H9 (cell line): ENCODE data around the gene FAM222B. TPM values are rescaled to one million over a fixed set of nuclear protein-coding genes. Genes with fewer than 3 reads are reported as not detected.

Source experiments
- DNase-seq: peaks from one replicate; pipeline ENCODE4 v3.0.0-alpha.2; 2017
- H2AFZ ChIP-seq: one replicate; pipeline ENCODE4 v1.6.1; 2013; ENCODE audit warnings: mild to moderate bottlenecking, low read length, control low read depth, moderate library complexity
- H2AK5ac ChIP-seq: 2 replicates; pipeline ENCODE4 v1.6.1; 2013; ENCODE audit warnings: low read length, control low read depth, mixed read lengths; ENCODE audit not compliant: insufficient read length
- H2BK120ac ChIP-seq: one replicate; pipeline ENCODE4 v1.6.1; 2013; ENCODE audit warnings: low read depth, mild to moderate bottlenecking, low read length, control low read depth, inconsistent platforms; ENCODE audit not compliant: poor library complexity, severe bottlenecking
- H2BK12ac ChIP-seq: 2 replicates; pipeline ENCODE4 v1.6.1; 2013; ENCODE audit warnings: low read length, control low read depth, mixed read lengths, low read depth; ENCODE audit not compliant: insufficient read length
- H2BK15ac ChIP-seq: 2 replicates; pipeline ENCODE4 v1.6.1; 2013; ENCODE audit warnings: low read depth, low read length, control low read depth
- H2BK20ac ChIP-seq: one replicate; pipeline ENCODE4 v1.6.1; 2013; ENCODE audit warnings: low read depth, mild to moderate bottlenecking, low read length, control low read depth, inconsistent platforms; ENCODE audit not compliant: poor library complexity, severe bottlenecking
- H2BK5ac ChIP-seq: 2 replicates; pipeline ENCODE4 v1.6.1; 2013; ENCODE audit warnings: low read length, control low read depth, mixed read lengths; ENCODE audit not compliant: insufficient read length
- H3K14ac ChIP-seq: 2 replicates; pipeline ENCODE4 v1.6.1; 2013; ENCODE audit warnings: low read length, control low read depth; ENCODE audit not compliant: insufficient read depth
- H3K18ac ChIP-seq: 2 replicates; pipeline ENCODE4 v1.6.1; 2013; ENCODE audit warnings: low read depth, mild to moderate bottlenecking, mixed read lengths, low read length, control low read depth; ENCODE audit not compliant: insufficient read length
- H3K23ac ChIP-seq: 2 replicates; pipeline ENCODE4 v1.6.1; 2013; ENCODE audit warnings: low read length, control low read depth, mixed read lengths, low read depth; ENCODE audit not compliant: insufficient read length
- H3K23me2 ChIP-seq: 2 replicates; pipeline ENCODE4 v1.6.1; 2013; ENCODE audit warnings: low read depth, mild to moderate bottlenecking, mixed read lengths, low read length, control low read depth; ENCODE audit not compliant: insufficient read length, poor library complexity, severe bottlenecking
- H3K27ac ChIP-seq: 2 replicates; pipeline ENCODE4 v1.5.1; 2013; ENCODE audit warnings: low read length, control low read depth, mixed read lengths, low read depth; ENCODE audit not compliant: insufficient read length
- H3K27me3 ChIP-seq: 2 replicates; pipeline ENCODE4 v1.6.1; 2013; ENCODE audit warnings: low read length, control low read depth, inconsistent platforms; ENCODE audit not compliant: insufficient read depth
- H3K4ac ChIP-seq: 2 replicates; pipeline ENCODE4 v1.6.1; 2013; ENCODE audit warnings: low read depth, mild to moderate bottlenecking, control low read depth, inconsistent platforms, low read length, moderate library complexity
- H3K4me1 ChIP-seq: 2 replicates; pipeline ENCODE4 v1.6.1; 2013; ENCODE audit warnings: low read length, control low read depth, inconsistent platforms; ENCODE audit not compliant: insufficient read depth
- H3K4me2 ChIP-seq: 2 replicates; pipeline ENCODE4 v1.6.1; 2013; ENCODE audit warnings: low read length, control low read depth, mixed read lengths; ENCODE audit not compliant: insufficient read length, insufficient read depth
- H3K56ac ChIP-seq: 2 replicates; pipeline ENCODE4 v1.6.1; 2013; ENCODE audit warnings: low read depth, mild to moderate bottlenecking, mixed read lengths, low read length, control low read depth; ENCODE audit not compliant: insufficient read length
- H3K79me1 ChIP-seq: 2 replicates; pipeline ENCODE4 v1.6.1; 2013; ENCODE audit warnings: low read depth, mild to moderate bottlenecking, moderate library complexity, low read length, control low read depth, inconsistent platforms; ENCODE audit not compliant: insufficient read depth, poor library complexity, severe bottlenecking
- H3K79me2 ChIP-seq: 2 replicates; pipeline ENCODE4 v1.6.1; 2013; ENCODE audit warnings: low read length, control low read depth, inconsistent platforms; ENCODE audit not compliant: insufficient read depth
- H3K9ac ChIP-seq: 2 replicates; pipeline ENCODE4 v1.6.1; 2013; ENCODE audit warnings: low read length, control low read depth, mixed read lengths; ENCODE audit not compliant: insufficient read length; ENCODE audit errors: extremely low read depth
- H3K9me3 ChIP-seq: one replicate; pipeline ENCODE4 v1.6.1; 2013; ENCODE audit warnings: low read depth, low read length, inconsistent platforms; ENCODE audit not compliant: control insufficient read depth
- H3T11ph ChIP-seq: one replicate; pipeline ENCODE4 v1.6.1; 2013; ENCODE audit warnings: mild to moderate bottlenecking, low read length, control low read depth, inconsistent platforms
- H4K20me1 ChIP-seq: one replicate; pipeline ENCODE4 v1.6.1; 2013; ENCODE audit not compliant: control insufficient read depth, insufficient read length, insufficient read depth
- H4K5ac ChIP-seq: 2 replicates; pipeline ENCODE4 v1.6.1; 2013; ENCODE audit warnings: low read depth, mild to moderate bottlenecking, mixed read lengths, low read length, control low read depth; ENCODE audit not compliant: insufficient read length
- H4K8ac ChIP-seq: replicated peaks from 2 replicates; pipeline ENCODE4 v1.6.1; 2013; ENCODE audit warnings: low read length, control low read depth, mixed read lengths, low read depth; ENCODE audit not compliant: insufficient read length
- H4K91ac ChIP-seq: 2 replicates; pipeline ENCODE4 v1.6.1; 2013; ENCODE audit warnings: low read depth, mild to moderate bottlenecking, moderate library complexity, mixed read lengths, low read length, control low read depth; ENCODE audit not compliant: insufficient read length
- H3K27ac Mint-ChIP-seq, 3 experiments: 2 replicates in 2 of 3; 3 replicates in 1 of 3; pipeline ENCODE4 v1.8.0; 2020 to 2021; ENCODE audit warnings: mixed read lengths in 3 of 3, mild to moderate bottlenecking in 1 of 3, moderate library complexity in 1 of 3
- H3K27me3 Mint-ChIP-seq: 2 replicates; pipeline ENCODE4 v1.8.0; 2021; ENCODE audit warnings: low read depth, mild to moderate bottlenecking, moderate library complexity, mixed read lengths
- H3K36me3 Mint-ChIP-seq, 3 experiments: 2 replicates in 2 of 3; 3 replicates in 1 of 3; pipeline ENCODE4 v1.8.0; 2020 to 2021; ENCODE audit warnings: low read depth in 3 of 3, mixed read lengths in 3 of 3; ENCODE audit not compliant: insufficient read depth in 1 of 3
- H3K4me1 Mint-ChIP-seq, 2 experiments: 2 replicates each; pipeline ENCODE4 v1.8.0; 2020; ENCODE audit warnings: mixed read lengths in 2 of 2
- H3K4me3 Mint-ChIP-seq, 2 experiments: 2 replicates in 1 of 2; 3 replicates in 1 of 2; pipeline ENCODE4 v1.8.0; 2020 to 2021; ENCODE audit warnings: mild to moderate bottlenecking in 2 of 2, mixed read lengths in 2 of 2, moderate library complexity in 1 of 2
- H3K9me3 Mint-ChIP-seq, 2 experiments: 2 replicates in 1 of 2; 3 replicates in 1 of 2; pipeline ENCODE4 v1.8.0; 2020; ENCODE audit warnings: mild to moderate bottlenecking in 2 of 2, mixed read lengths in 2 of 2, moderate library complexity in 1 of 2
- WGBS: extraction: QIAGEN DNeasy Blood & Tissue Kit; methylation state at CpG from one replicate; pipeline ENCODE4 v1.1.7; 2013; ENCODE audit warnings: missing lambda C conversion rate, low lambda C conversion rate, mixed read lengths; ENCODE audit not compliant: insufficient read length; ENCODE audit errors: extremely low coverage; 5-methylcytosine and 5-hydroxymethylcytosine counted together
- total RNA-seq: library from RNA; stranded (reverse); gene quantifications from 2 replicates; pipeline ENCODE4 v1.2.1, GENCODE V29; 2021
- TF ChIP-seq, protein P1 (sequence below): fragments of 200-600 bp; sonication (generic); conservative IDR thresholded peaks from 3 replicates; pipeline ENCODE4 v1.8.0; 2021; ENCODE audit warnings: antibody characterized with exemption, mild to moderate bottlenecking

The FAM222B gene
- total RNA-seq, 1 experiment from 2014 or later, result 76.1 TPM

- Histone ChIP-seq H3T11ph (no peak overlapping the region), H3K79me1 (no peaks in the 10 kb centered on the region), H2AK5ac (no peak overlapping the region), H2BK5ac (no peak overlapping the region), H3K14ac (no peak overlapping the region), H3K9ac (no peak overlapping the region), H3K4me2 (no peak overlapping the region), H2AFZ (no peak overlapping the region), H3K9me3 (no peaks in the 10 kb centered on the region), H3K23ac (no peak overlapping the region), H2BK120ac (no peak overlapping the region), H3K27ac (no peak overlapping the region), H2BK20ac (no peak overlapping the region), H2BK15ac (no peak overlapping the region), H3K4ac (no peak overlapping the region), H2BK12ac (no peak overlapping the region), H3K23me2 (no peaks in the 10 kb centered on the region), H4K8ac (no peak overlapping the region), H4K91ac (no peak overlapping the region), H4K5ac (no peak overlapping the region), H3K18ac (no peak overlapping the region), H4K20me1 (no peaks in the 10 kb centered on the region), H3K27me3 (no peaks in the 10 kb centered on the region), H3K4me1 (no peaks in the 10 kb centered on the region), H3K79me2 (no peaks in the 10 kb centered on the region), H3K56ac (no peak overlapping the region)
- H3K9me3 Mint-ChIP-seq, result peaks cover 4 to 6% of the 10 kb centered on the region in 2 experiments; a peak in 3 of 5 replicates
- H3K4me3 Mint-ChIP-seq, result no peak overlapping the region; a peak in 1 of 5 replicates
- H3K27ac Mint-ChIP-seq, result no peak overlapping the region
- peaks cover 9% of the 10 kb centered on the region for H3K27me3 Mint-ChIP-seq
- TF ChIP-seq, protein P1, sequence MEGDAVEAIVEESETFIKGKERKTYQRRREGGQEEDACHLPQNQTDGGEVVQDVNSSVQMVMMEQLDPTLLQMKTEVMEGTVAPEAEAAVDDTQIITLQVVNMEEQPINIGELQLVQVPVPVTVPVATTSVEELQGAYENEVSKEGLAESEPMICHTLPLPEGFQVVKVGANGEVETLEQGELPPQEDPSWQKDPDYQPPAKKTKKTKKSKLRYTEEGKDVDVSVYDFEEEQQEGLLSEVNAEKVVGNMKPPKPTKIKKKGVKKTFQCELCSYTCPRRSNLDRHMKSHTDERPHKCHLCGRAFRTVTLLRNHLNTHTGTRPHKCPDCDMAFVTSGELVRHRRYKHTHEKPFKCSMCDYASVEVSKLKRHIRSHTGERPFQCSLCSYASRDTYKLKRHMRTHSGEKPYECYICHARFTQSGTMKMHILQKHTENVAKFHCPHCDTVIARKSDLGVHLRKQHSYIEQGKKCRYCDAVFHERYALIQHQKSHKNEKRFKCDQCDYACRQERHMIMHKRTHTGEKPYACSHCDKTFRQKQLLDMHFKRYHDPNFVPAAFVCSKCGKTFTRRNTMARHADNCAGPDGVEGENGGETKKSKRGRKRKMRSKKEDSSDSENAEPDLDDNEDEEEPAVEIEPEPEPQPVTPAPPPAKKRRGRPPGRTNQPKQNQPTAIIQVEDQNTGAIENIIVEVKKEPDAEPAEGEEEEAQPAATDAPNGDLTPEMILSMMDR, result no peak
- no CpG with 5 or more reads among the region's 7 CpGs for WGBS
- H3K36me3 Mint-ChIP-seq, result peaks cover 8 to 14% (median 13%) of the 10 kb centered on the region in 3 experiments; a peak in 6 of 7 replicates
- H3K4me1 Mint-ChIP-seq, result peaks cover 0 to 12% of the 10 kb centered on the region in 2 experiments; a peak in 2 of 4 replicates
- no peak for DNase-seq
Measured at GRCh38 chr17:28873839-28874238, 31.2 kb upstream of the FAM222B start.
